Fibroblast of lung (primary cell): ENCODE data around the gene VTI1A.

ENCODE experiments used
- EZH2 ChIP-seq: IDR thresholded peaks from 2 replicates; pipeline ENCODE4 v1.5.1; 2012; ENCODE audit warnings: low read length, control low read depth, mild to moderate bottlenecking; ENCODE audit errors: missing control alignments
- TF ChIP-seq, protein P1 (sequence below), 2 donors: IDR thresholded peaks in 1 of 2; conservative IDR thresholded peaks in 1 of 2; 1 replicate in 1 of 2; 2 replicates in 1 of 2; pipeline ENCODE4 v1.5.1; 2011 to 2012; ENCODE audit warnings: low read length in 2 of 2, control low read depth in 1 of 2, inconsistent platforms in 1 of 2, low read depth in 1 of 2, mild to moderate bottlenecking in 1 of 2

- TF ChIP-seq EZH2 = no peak
- TF ChIP-seq, protein P1, sequence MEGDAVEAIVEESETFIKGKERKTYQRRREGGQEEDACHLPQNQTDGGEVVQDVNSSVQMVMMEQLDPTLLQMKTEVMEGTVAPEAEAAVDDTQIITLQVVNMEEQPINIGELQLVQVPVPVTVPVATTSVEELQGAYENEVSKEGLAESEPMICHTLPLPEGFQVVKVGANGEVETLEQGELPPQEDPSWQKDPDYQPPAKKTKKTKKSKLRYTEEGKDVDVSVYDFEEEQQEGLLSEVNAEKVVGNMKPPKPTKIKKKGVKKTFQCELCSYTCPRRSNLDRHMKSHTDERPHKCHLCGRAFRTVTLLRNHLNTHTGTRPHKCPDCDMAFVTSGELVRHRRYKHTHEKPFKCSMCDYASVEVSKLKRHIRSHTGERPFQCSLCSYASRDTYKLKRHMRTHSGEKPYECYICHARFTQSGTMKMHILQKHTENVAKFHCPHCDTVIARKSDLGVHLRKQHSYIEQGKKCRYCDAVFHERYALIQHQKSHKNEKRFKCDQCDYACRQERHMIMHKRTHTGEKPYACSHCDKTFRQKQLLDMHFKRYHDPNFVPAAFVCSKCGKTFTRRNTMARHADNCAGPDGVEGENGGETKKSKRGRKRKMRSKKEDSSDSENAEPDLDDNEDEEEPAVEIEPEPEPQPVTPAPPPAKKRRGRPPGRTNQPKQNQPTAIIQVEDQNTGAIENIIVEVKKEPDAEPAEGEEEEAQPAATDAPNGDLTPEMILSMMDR (conservative IDR thresholded peaks at IDR 0.05 in 1 of 2, IDR thresholded peaks at IDR 0.05 in 1 of 2; ENCODE audit: low read depth in 1 of 2, low read length in 2 of 2) = no peak
Measured at GRCh38 chr10:112832361-112832878, 385.4 kb downstream of the VTI1A start.
